Skin epidermis (tissue), 12 donors: Measurements from ENCODE around the gene ASB18.

Source experiments
- H3K27ac ChIP-seq, 21 experiments: fragments of 200-600 bp; sonication (generic) in 11 of 21; one replicate each; pipeline ENCODE4 v1.5.0; 2020; ENCODE audit warnings: mild to moderate bottlenecking in 3 of 21, inconsistent platforms in 2 of 21, moderate library complexity in 2 of 21
- H3K4me3 ChIP-seq, 7 experiments: fragments of 200-600 bp; sonication (generic) in 2 of 7; one replicate each; pipeline ENCODE4 v1.5.0; 2020; ENCODE audit warnings: inconsistent platforms in 2 of 7, mild to moderate bottlenecking in 2 of 7, moderate library complexity in 1 of 7

ASB18 gene

DNA sequence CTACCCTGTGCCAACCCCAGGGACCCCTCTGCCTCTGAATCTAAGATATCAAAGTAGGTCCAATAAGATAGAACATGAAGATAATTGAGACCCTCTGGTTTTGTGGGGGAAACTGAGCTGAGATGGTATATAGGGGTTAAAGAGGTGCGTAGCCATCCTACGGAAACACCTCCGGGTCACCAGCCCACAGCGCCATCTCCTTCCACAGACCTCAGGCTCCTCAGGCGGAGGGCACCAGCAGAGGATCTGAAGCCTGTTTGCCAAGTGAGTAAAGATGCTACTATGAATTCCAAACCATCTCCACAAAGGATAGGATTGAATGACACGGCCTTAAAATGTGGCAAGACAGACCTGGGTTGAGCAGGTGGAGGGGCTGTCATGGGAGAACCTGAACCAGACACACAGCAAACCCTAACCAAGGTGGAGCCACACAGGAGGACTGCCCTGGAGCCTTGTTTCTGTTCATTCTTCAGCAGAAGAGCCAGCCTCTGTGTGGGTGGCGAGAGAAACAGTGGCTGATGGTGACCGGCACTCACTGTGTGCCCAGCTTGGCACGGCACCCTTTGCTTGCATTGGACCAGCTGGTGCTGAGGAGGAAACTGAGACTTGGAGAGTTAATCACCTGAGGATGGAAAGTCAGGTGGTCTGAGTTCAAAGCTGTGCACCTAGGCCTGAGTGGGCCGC lies 106.2 kb downstream of the ASB18 start:
- Histone ChIP-seq H3K4me3 (no peak overlapping the region), H3K27ac (no peak overlapping the region)

- Histone ChIP-seq H3K27ac (no peak overlapping the region), H3K4me3 (no peak overlapping the region)
These were observed 106.8 kb downstream of the ASB18 start for GRCh38 chr2:236157366-236157765.

DNA sequence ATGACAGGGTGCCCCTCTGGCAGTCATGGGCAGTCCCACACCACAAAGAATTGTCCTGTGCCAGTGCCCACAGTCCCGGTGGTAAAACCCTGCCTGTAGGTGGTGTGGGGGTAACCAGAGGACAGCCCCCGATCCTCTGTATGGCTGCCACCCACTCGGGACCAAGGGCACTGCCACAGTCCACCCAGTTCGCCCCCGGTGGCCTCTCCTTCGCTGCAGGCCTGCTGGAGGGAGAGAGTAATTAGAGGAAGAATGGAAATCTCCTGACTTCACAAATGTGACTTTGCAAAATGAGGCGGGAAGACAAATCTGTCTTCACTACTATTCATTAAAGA lies 107.4 kb downstream of the ASB18 start:
- H3K27ac ChIP-seq, result no peak overlapping the region
- no peak overlapping the region for H3K4me3 ChIP-seq

DNA sequence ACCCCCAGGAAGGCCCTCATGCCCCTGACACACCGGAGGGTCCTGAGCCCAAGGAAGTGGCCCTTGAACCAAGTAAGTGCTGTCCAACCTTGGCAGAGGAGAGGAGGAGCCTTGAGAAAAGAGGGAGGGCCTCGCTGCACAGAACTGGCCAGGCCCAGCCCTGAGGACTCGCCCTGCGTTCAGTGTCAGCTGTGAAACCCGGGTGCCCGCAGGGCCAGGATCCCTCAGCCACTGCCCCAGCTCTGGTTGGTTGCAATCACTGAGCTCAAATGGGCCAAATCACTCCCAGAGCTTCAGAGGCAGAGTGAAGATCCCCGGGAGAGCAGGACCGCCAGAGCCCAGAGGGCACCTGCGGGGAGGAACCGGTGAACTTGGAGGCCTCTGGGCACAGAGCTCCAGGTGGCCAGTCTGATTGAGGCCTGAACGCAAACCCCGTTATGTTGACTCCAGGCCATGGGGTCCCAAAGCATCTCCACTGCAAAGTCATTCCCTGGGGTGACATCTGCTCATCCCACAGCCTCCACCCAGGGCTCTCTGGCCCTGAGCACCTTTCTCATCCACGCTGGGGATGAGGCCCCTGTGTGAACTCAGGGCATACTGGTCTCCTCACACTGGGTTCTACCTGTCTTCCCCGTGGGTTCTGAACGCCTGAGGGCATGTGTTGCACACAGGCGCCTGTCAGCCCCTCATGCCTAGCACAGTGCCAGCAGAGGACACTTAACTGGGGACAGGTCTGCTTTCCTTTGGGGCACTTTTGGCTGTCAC lies 107.9 kb downstream of the ASB18 start:
- Histone ChIP-seq H3K27ac (no peak overlapping the region), H3K4me3 (no peak overlapping the region)

- Histone ChIP-seq H3K4me3 (no peak overlapping the region), H3K27ac (no peak overlapping the region)
These were observed 108.8 kb downstream of the ASB18 start for GRCh38 chr2:236155406-236155805.

- Histone ChIP-seq H3K4me3 (no peak overlapping the region), H3K27ac (no peak overlapping the region)
These were observed 117.8 kb downstream of the ASB18 start for GRCh38 chr2:236146436-236146835.

DNA sequence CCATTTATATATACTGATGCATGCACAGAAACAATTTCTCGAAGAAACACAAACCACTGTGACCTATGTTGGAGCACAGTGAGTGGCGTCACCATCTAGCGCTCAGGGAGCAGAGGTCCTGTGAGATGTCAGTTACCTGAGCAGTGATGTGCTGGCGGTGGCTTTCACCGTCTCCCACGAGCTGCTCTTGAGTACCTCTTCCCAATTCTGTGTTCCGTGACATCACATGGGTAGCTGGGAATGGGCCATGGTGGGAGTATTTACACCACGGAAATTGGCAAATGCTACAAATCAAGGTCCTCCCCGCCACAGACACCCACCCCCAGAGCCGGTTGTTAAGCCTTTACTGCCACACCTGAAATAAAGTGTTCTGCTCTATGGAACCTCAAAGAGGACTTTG lies 120.4 kb downstream of the ASB18 start:
- Histone ChIP-seq H3K27ac (no peak overlapping the region), H3K4me3 (no peak overlapping the region)
